ENCODE results near the gene RABGAP1L. TPM values are rescaled to one million over a fixed set of nuclear protein-coding genes. Genes with fewer than 3 reads are reported as not detected.
A peak's percentile ranks its signal among the peaks of the same experiment; 100 is the strongest.

The RABGAP1L gene
- total RNA-seq, 2 donors from 2014 or later = 53.4 to 101 TPM

DNA sequence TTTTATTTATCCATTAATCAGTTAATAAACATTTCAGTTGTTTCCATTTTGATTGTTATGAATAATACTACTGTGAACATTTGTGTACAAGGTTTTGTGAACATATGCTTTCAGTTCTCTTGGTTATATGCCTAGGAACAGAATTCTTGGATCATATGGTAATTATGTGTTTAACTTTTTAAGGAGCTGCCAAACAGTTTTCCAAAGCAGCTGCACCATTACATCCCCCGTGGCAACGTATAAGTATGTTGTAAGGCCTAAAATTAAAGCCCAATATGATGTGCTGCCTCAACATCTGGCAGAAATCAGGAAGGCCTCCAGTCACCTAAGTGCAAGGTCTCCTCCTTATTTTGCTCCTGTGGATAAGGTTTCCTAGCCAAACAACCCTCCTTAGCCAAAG lies 604.9 kb downstream of the RABGAP1L start:
- no peaks in the 10 kb centered on the region for H3K27me3 Mint-ChIP-seq
- H3K36me3 Mint-ChIP-seq = no peaks in the 10 kb centered on the region
- no peak overlapping the region for H3K4me3 Mint-ChIP-seq
- no peak for DNase-seq (ENCODE audit: low spot score)
- no peaks in the 10 kb centered on the region for H3K9me3 Mint-ChIP-seq
- ATAC-seq = no peak
- no peaks in the 10 kb centered on the region for H3K4me1 Mint-ChIP-seq (ENCODE audit: low read depth in 2 of 2)
- H3K27ac Mint-ChIP-seq = no peak overlapping the region

DNA sequence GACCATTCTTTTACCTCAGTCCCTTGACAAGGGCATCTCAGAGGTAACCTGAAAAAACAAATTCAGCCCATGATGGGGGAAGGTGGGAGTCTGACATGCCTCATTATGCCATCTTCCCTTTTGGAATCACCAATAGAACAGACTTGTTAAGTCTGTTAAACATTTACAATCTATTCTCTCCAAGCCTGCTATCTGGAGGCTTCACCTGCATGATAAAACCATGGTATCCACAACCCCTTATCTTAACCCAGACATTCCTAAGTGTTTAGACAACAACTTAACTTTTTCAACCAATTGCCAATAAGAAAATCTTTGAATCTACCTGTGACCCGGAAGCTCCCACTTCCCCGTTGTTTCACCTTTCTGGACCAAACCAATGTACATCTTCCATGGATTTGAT lies 607.4 kb downstream of the RABGAP1L start:
- Mint-ChIP-seq H3K4me3 (no peak overlapping the region), H3K27ac (no peak overlapping the region), H3K4me1 (ENCODE audit: low read depth in 2 of 2) (peaks cover 0 to 4% of the 10 kb centered on the region in 2 donors), H3K27me3 (no peaks in the 10 kb centered on the region), H3K36me3 (no peaks in the 10 kb centered on the region), H3K9me3 (no peaks in the 10 kb centered on the region)
- ATAC-seq = no peak
- no peak for DNase-seq (ENCODE audit: low spot score)

DNA sequence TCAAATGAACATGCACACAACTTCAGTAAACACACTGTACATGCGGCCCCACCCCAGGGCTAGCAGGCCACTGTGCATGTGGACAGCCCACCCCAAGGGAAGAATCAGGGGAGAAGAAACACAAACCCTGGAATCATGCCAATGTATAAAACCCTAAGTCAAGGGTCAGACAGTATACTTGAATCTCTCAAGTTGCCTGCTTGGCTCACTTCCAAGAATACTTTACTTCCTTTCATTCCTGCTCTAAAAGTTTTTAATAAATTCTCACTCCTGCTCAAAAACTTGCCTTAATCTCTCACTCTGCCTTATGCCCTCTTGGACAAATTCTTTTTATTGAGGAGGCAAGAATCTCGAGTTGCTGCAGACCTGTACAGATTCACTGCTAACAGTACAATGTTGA lies 609.2 kb downstream of the RABGAP1L start:
- Mint-ChIP-seq H3K27ac (no peak overlapping the region), H3K9me3 (no peaks in the 10 kb centered on the region), H3K4me3 (no peak overlapping the region), H3K27me3 (no peaks in the 10 kb centered on the region), H3K4me1 (ENCODE audit: low read depth in 2 of 2) (peaks cover 0 to 4% of the 10 kb centered on the region in 2 donors), H3K36me3 (no peaks in the 10 kb centered on the region)
- ATAC-seq (no peak), DNase-seq (ENCODE audit: low spot score) (no peak)

DNA sequence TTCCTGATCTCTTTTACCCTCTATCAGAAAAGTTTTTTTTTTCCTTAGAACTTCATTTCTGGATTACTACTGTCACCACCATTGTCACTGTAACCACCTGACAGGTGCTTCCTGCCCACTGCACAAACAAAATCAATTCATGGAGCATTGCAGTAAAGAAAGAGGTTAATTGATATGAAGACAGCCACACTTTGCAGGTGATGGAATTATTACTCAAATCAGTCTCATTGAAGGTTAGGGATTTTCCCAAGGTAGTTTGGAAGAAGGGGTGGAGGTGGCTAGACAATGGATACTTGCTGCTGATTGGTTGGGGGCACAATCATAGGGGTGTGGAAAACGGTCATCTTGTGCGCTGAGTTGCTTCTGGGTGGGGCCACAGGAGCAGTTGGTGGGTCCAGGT lies 609.6 kb downstream of the RABGAP1L start:
- Mint-ChIP-seq H3K4me3 (no peak overlapping the region), H3K4me1 (ENCODE audit: low read depth in 2 of 2) (peaks cover 0 to 4% of the 10 kb centered on the region in 2 donors), H3K9me3 (no peaks in the 10 kb centered on the region), H3K36me3 (no peaks in the 10 kb centered on the region), H3K27ac (no peak overlapping the region), H3K27me3 (no peaks in the 10 kb centered on the region)
- no peak for DNase-seq (ENCODE audit: low spot score)
- ATAC-seq = no peak

DNA sequence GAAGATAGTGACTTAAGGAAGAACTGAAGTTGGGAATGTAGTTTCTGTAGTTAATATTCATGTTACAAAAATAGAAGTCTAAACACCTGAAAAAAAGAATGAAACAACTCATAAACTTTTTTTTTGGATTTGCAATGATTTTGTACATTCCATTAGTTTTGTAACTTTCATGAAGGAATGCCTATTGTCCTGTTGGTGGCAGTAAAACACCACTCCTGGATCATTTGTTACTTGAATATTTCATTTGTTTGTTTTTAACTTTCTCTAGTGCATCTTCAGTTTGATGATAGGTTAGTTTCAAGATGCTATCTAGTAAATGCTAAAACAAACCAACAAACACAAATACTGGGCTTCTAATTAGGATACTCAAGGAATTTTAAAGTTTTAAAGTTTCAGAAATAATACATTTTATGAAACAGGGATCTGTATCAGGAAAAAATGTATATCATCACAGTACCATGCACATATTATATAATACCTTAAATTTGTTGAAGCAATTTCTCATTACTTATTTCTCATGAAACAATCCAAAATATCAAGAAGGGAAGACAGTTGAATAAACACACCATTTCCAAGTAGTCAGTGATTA lies 610.7 kb downstream of the RABGAP1L start:
- Mint-ChIP-seq H3K4me3 (no peak overlapping the region), H3K27me3 (no peaks in the 10 kb centered on the region), H3K9me3 (no peaks in the 10 kb centered on the region), H3K27ac (no peak overlapping the region), H3K4me1 (ENCODE audit: low read depth in 2 of 2) (peaks cover 0 to 4% of the 10 kb centered on the region in 2 donors), H3K36me3 (no peaks in the 10 kb centered on the region)
- DNase-seq (ENCODE audit: low spot score) (no peak), ATAC-seq (no peak)

DNA sequence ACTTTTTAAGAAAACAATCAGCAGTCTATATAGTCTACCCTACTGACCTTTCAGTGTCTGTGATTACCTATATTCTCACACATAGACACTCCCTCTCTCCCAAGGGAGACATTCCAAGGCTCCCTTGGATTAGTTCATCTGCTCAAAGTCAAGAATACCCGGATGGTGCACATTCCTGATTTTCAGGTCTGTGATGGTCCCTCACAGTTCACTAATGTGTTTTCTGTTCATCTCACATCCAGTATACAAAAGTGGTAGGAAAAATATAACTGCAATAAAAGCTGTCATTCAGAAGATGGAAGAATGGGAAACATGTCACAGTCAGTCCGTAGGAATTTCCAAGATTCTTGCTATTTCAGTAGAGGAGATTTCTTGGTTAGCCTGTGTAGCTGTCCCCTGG lies 616.3 kb downstream of the RABGAP1L start:
- ATAC-seq = no peak
- no peaks in the 10 kb centered on the region for H3K36me3 Mint-ChIP-seq
- H3K9me3 Mint-ChIP-seq = no peaks in the 10 kb centered on the region

DNA sequence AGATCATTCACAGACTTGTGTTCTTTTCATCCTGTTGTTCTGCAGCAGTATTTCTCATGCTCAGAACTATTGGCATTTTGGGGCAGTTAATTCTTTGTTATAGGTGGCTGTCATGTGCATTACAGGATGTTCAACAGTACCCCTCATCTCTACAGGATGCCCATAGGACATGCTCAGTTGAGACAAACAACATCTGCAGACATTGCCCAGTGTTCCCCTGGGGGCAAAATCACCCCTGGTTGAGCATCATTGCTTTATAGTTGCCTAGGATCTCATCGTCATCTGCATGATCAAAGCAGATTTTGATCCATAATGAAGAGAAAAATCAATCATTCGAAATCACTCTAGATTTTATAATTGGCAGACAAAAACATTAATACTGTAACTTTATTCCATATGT lies 617.9 kb downstream of the RABGAP1L start:
- Mint-ChIP-seq H3K36me3 (no peaks in the 10 kb centered on the region), H3K27ac (no peak overlapping the region), H3K4me3 (no peak overlapping the region), H3K9me3 (no peaks in the 10 kb centered on the region), H3K4me1 (ENCODE audit: low read depth in 2 of 2) (no peaks in the 10 kb centered on the region), H3K27me3 (no peaks in the 10 kb centered on the region)
- no peak for DNase-seq (ENCODE audit: low spot score)
- ATAC-seq = no peak

More for the DNA sequence above, 616.3 kb downstream of the RABGAP1L start:
- no peak overlapping the region for H3K4me3 Mint-ChIP-seq
- DNase-seq (ENCODE audit: low spot score) = no peak
- no peaks in the 10 kb centered on the region for H3K27me3 Mint-ChIP-seq
- H3K4me1 Mint-ChIP-seq (ENCODE audit: low read depth in 2 of 2) = peaks cover 0 to 3% of the 10 kb centered on the region in 2 donors
- H3K27ac Mint-ChIP-seq = no peak overlapping the region

DNA sequence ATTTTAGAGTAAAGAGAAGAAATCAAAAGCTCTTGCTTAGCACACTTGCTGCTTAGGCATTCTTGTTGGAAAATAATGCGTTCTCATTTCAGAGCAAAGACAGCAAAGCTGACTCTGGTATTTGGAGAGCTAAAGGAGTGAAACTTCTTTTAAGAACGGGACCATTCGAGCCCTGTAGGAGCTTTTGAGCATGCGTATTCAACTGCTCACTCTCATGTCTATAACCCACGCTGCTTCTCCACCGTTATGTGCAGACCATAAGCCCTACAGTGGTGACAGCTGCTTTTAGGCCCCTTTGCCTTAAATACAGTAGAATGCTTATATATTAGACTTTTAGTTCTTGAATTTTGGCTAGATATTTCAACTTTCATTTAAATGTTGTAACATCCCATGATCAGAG lies 626.2 kb downstream of the RABGAP1L start:
- Mint-ChIP-seq H3K27ac (no peak overlapping the region), H3K27me3 (peaks cover 0 to 2% of the 10 kb centered on the region in 2 donors), H3K9me3 (no peaks in the 10 kb centered on the region), H3K36me3 (no peaks in the 10 kb centered on the region), H3K4me3 (no peak overlapping the region), H3K4me1 (ENCODE audit: low read depth in 2 of 2) (peaks cover 21 to 39% of the 10 kb centered on the region in 2 donors)
- no peak for DNase-seq (ENCODE audit: low spot score)
- no peak for ATAC-seq

DNA sequence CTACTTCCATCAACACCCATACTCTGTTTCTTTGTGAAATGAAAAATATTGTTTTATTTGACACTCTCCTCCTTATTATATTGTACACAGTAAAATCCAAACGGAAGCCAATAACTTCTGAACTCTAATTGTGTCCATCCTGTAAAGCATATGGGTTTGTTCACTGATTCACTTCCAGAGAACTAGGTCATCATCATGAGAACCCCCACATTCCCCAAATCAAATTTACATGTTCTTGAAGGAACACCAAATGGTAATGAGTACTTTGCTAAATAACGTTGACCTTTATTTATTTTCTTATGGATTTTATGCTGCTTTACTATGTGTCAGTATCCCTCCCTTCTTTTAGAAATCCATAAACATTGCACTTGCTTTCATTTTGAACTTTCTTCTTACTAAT lies 627.0 kb downstream of the RABGAP1L start:
- DNase-seq (ENCODE audit: low spot score) (no peak), ATAC-seq (no peak)
- Mint-ChIP-seq H3K4me1 (ENCODE audit: low read depth in 2 of 2) (peaks cover 21 to 39% of the 10 kb centered on the region in 2 donors), H3K4me3 (no peak overlapping the region), H3K27me3 (peaks cover 0 to 2% of the 10 kb centered on the region in 2 donors), H3K27ac (no peak overlapping the region), H3K9me3 (no peaks in the 10 kb centered on the region), H3K36me3 (no peaks in the 10 kb centered on the region)

DNA sequence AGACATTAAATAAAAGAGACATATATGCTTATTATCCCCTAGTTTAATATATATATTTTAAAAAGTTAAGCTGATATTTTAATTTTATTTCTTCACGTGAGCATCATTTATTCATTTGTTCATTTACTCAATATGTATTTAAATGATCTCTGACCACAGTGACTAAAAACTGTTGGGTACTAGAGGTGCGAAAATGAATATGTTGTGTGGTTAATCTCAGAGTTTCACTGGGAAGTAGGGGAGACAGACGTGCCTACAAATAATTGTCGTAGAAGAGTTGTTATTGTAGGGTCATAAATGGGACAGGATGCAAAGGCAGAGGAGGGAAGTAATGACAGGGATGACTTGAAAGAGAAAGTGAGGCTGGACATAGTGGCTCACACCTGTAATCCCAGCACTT lies 627.4 kb downstream of the RABGAP1L start:
- Mint-ChIP-seq H3K27me3 (peaks cover 0 to 2% of the 10 kb centered on the region in 2 donors), H3K4me1 (ENCODE audit: low read depth in 2 of 2) (peaks cover 21 to 39% of the 10 kb centered on the region in 2 donors), H3K4me3 (peak overlapping the region; percentile 8), H3K27ac (no peak overlapping the region), H3K36me3 (no peaks in the 10 kb centered on the region), H3K9me3 (no peaks in the 10 kb centered on the region)
- DNase-seq (ENCODE audit: low spot score) = no peak
- ATAC-seq = peak; percentile 73 to 83

DNA sequence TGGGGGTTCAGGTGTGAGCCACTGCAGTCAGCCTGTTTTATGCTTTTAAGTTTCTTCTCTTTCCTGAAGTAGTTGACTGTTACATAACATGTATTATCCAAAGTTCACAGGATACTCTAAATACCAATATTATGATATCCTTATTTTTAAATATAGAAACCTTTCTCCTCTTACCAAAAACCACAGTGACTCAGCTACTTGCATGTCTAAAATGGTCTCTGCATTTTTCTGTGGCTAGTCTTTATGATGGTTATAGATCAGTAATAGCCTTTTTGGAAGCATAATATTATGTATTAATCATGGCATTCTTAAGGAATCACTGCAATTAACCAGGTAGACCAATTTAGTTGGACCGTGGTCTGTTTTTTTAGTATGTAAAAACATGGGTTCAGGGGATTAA lies 629.7 kb downstream of the RABGAP1L start:
- no peaks in the 10 kb centered on the region for H3K9me3 Mint-ChIP-seq
- DNase-seq (ENCODE audit: low spot score) (no peak), ATAC-seq (peak in 1 of 2 donors; percentile 35)
- peaks cover 24 to 39% of the 10 kb centered on the region in 2 donors for H3K4me1 Mint-ChIP-seq (ENCODE audit: low read depth in 2 of 2)
- H3K4me3 Mint-ChIP-seq = no peak overlapping the region
- H3K27ac Mint-ChIP-seq = peak overlapping the region in 1 of 2 donors; percentile 48
- H3K27me3 Mint-ChIP-seq = peaks cover 0 to 2% of the 10 kb centered on the region in 2 donors
- H3K36me3 Mint-ChIP-seq = no peaks in the 10 kb centered on the region

DNA sequence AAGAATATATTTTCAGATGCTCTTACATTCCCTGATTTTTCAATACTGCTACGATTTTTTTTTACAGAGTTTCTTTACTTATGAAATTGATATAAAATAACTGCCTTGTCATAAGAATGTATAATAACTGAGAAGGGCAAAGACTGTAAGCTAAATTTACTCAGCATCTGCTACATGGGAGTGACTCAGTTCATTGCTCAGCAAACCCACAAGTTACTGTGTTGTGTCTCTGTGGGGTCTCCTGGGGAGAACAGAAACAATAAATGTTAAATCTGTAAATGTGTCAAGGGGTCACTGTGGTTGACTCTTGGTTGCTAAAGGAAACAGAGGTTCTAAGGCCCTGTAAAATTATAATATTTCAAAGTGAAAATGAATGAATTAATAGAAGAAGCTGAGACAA lies 630.1 kb downstream of the RABGAP1L start:
- Mint-ChIP-seq H3K27ac (peak overlapping the region in 1 of 2 donors; percentile 48), H3K27me3 (peaks cover 0 to 2% of the 10 kb centered on the region in 2 donors), H3K4me3 (peak overlapping the region; percentile 10), H3K36me3 (no peaks in the 10 kb centered on the region), H3K9me3 (no peaks in the 10 kb centered on the region), H3K4me1 (ENCODE audit: low read depth in 2 of 2) (peaks cover 24 to 36% of the 10 kb centered on the region in 2 donors)
- no peak for DNase-seq (ENCODE audit: low spot score)
- ATAC-seq = peak; percentile 69 to 90

DNA sequence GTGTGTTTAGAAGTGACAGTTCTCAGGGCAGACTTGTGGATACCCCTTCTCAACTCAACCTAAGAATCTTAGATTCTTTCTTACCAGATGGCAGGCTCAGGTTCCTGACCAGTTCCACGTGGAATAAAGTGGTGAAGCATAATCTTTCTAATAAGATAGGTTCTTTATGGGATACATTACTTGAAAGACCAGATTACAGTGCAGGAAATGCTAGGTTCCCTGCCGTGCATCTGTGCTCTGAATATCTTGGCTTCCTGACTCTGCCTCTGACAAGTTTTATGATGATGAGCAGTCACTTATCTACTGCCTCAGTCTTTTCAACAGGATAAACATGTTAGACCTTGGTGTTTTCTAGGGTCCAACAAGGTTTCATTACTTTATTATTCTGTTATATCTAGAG lies 632.5 kb downstream of the RABGAP1L start:
- no peaks in the 10 kb centered on the region for H3K9me3 Mint-ChIP-seq
- DNase-seq (ENCODE audit: low spot score) (no peak), ATAC-seq (no peak)
- no peak overlapping the region for H3K4me3 Mint-ChIP-seq
- H3K4me1 Mint-ChIP-seq (ENCODE audit: low read depth in 2 of 2) = peaks cover 22 to 27% of the 10 kb centered on the region in 2 donors
- H3K36me3 Mint-ChIP-seq = no peaks in the 10 kb centered on the region
- peaks cover 0 to under 1% of the 10 kb centered on the region in 2 donors for H3K27me3 Mint-ChIP-seq
- no peak overlapping the region for H3K27ac Mint-ChIP-seq

DNA sequence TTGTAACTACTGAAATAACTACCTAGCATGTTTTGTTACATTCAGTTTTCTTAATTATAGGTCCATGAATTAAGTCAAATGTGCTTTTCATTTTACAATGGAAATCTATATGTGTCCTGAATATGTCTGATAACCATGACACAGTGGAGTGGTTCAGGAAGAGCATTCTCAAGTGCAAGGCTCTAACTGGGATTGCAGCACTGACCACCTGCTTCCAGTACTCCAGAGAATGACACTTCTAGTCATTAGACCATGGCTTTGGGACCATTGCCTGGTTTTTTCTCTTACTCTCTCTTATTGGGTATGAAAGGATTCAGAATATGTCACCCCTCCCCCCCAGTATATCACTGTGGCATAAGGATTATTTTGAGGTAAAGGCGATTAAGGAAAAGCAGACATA lies 635.5 kb downstream of the RABGAP1L start:
- Mint-ChIP-seq H3K27me3 (no peaks in the 10 kb centered on the region), H3K27ac (no peak overlapping the region), H3K4me1 (ENCODE audit: low read depth in 2 of 2) (peaks cover 6 to 8% of the 10 kb centered on the region in 2 donors), H3K4me3 (no peak overlapping the region), H3K36me3 (no peaks in the 10 kb centered on the region), H3K9me3 (no peaks in the 10 kb centered on the region)
- DNase-seq (ENCODE audit: low spot score) = no peak
- ATAC-seq = no peak

DNA sequence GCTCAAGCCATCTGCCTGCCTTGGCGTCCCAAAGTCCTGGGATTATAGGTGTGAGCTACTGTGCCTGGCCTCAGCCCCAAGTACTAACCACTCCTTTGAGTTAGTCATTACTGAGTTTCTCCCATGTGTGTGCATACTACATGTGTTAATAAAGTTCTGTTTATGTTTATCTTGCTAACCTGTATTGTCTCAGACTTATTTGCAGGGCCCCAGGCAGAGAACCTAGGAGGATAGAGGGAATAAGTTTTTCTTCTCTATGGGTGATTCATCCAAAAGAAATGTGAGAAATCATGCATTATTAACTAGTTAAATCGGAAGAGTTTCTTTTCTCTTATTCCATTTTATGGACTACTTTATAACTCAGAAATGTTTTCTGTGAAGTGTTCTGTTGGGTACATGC lies 636.5 kb downstream of the RABGAP1L start:
- peaks cover 6 to 7% of the 10 kb centered on the region in 2 donors for H3K4me1 Mint-ChIP-seq (ENCODE audit: low read depth in 2 of 2)
- H3K27me3 Mint-ChIP-seq = no peaks in the 10 kb centered on the region
- no peaks in the 10 kb centered on the region for H3K36me3 Mint-ChIP-seq
- H3K9me3 Mint-ChIP-seq = no peaks in the 10 kb centered on the region
- no peak for DNase-seq (ENCODE audit: low spot score)
- ATAC-seq = no peak
- no peak overlapping the region for H3K4me3 Mint-ChIP-seq
- peak overlapping the region in 1 of 2 donors; percentile 16 for H3K27ac Mint-ChIP-seq

All from natural killer cell treated with Interleukin-12 subunit alpha and Interleukin-12 subunit beta and Interleukin-15 and Interleukin-18, amount 100 ng/mL, for 72 hours (primary cell).